HG03378 (cell line): Measurements from ENCODE around the gene SEC31B.

Experiments
- ATAC-seq: cut with Tn5 transposase; IDR thresholded peaks from one replicate; pipeline ENCODE4 v1.9.1; 2021; ENCODE audit warnings: mild to moderate bottlenecking, moderate library complexity; ENCODE audit not compliant: unreplicated experiment

The SEC31B gene, protein sequence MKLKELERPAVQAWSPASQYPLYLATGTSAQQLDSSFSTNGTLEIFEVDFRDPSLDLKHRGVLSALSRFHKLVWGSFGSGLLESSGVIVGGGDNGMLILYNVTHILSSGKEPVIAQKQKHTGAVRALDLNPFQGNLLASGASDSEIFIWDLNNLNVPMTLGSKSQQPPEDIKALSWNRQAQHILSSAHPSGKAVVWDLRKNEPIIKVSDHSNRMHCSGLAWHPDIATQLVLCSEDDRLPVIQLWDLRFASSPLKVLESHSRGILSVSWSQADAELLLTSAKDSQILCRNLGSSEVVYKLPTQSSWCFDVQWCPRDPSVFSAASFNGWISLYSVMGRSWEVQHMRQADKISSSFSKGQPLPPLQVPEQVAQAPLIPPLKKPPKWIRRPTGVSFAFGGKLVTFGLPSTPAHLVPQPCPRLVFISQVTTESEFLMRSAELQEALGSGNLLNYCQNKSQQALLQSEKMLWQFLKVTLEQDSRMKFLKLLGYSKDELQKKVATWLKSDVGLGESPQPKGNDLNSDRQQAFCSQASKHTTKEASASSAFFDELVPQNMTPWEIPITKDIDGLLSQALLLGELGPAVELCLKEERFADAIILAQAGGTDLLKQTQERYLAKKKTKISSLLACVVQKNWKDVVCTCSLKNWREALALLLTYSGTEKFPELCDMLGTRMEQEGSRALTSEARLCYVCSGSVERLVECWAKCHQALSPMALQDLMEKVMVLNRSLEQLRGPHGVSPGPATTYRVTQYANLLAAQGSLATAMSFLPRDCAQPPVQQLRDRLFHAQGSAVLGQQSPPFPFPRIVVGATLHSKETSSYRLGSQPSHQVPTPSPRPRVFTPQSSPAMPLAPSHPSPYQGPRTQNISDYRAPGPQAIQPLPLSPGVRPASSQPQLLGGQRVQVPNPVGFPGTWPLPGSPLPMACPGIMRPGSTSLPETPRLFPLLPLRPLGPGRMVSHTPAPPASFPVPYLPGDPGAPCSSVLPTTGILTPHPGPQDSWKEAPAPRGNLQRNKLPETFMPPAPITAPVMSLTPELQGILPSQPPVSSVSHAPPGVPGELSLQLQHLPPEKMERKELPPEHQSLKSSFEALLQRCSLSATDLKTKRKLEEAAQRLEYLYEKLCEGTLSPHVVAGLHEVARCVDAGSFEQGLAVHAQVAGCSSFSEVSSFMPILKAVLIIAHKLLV

GRCh38 chr10:100519311-100520051, at the start of gene SEC31B:
SEC31B (minus strand) TSS chr10:100519861; CDS start chr10:100516952, 2,909 bp downstream.
- no peak for ATAC-seq

DNA sequence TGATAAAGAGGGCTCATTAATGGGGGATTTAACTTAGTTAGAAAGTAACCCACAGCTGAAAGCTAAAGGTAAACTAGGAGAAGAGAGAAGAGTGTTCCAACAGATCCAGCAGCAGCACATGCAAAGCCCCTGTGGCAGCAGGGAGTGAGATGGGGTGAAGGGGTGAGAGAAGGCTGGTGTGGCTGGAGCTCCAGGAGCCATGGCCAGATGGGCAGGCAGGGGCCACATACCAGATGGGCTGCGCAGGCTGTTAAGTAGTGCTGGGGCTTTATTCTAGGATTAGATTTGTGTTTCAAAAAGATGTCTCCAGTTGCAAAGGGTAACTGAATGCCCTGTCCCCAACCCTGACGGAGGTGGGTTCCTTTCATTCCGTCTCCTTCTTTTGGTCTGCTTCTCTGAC, 49.3 kb upstream of the SEC31B start:
- ATAC-seq = no peak

DNA sequence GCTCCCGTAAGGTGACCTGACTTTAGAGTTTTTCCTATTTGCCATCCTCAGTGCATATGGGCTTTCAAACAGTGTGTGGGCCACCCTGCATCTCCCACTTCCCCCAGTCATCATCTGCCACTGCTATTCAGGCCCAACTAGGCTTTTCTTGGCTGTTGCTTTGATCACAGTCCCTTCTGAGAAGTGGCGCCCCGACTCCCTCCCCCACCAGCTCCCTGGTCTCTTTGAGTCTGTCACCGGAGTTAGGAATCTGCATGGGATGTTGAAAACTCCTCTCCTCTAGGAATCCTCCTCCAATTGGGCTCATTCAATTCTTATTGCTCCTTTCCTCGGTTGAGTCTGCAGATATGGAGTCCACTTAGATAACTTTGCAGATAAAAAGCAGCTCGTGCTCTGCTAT, 48.2 kb upstream of the SEC31B start:
- ATAC-seq = no peak

DNA sequence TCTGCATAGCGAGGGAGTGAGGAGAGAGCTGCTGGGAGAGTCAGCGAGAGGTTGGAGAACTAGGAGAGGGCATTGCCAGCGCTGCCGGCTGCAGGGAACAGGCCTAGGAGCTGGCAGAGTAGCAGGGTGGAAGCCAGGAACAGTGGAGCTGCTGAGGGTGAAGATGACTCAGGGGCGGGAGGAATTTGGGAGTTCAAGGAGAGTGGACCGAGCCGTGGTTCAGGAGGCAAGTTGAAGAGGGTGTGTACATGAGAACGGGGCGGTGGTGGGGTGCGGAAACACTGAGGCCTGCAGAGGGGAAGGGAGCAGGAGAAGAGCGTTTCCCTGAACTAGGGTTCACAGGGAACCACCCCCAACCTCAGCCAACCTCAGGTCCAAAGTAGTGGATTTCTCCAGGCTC, 47.6 kb upstream of the SEC31B start:
- no peak for ATAC-seq

DNA sequence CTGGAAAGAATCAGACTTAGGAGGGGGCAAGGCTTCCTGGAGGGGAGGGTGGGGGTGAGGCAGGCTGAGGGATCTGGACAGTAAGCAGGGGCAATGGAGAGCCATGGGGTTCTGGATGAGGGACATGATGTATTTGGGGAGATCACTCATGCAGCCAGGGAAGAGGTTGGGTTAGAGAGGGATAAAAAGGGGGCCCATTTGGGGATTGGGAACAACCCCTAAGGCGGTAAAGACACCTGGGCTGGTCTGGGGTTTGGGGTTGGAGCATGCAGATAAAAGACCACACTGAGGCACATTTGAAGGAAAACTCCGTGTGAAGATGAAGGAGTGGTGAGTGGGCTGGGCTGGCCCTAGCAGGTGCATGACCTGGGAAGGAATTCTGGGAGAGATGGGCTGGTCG, 46.9 kb upstream of the SEC31B start:
- no peak for ATAC-seq

DNA sequence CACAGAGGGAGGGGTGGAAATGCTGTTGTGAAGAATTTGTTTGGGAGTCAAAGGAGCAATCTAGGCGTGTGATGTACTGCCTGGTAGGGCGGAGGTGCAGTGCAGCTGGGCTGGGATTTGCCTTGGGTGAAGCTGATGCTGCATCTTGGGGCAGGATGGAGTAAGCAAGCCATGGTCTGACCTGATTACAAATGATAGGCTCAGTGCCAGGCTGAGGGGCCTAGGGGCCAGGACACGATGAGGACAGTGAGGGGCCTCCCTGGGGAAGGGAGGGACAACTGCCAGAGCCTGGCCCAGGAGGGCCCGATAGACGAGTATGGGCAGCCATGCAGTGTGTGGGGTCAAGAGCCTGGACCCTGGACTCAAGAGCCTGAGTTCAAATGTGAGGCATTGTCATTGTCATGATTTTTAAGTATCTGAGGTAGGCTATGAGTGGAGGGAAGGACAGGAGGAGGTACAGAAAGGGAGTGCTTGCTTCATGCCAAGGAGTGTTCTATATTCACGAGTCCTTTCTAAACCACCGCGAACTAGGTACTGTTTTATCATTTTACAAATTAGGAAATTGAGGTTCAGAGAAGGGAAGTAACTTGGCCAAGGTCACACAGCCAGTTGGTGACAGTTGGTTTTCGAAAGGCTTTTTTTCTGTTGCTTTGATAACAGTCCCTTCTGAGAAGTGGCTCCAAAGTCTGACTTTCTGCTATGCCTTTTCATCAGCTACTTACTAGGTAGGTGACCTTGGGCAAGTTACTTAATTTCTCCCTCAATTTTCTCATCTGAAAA, 45.7 kb upstream of the SEC31B start:
- no peak for ATAC-seq

GRCh38 chr10:100562008-100562672, 42.5 kb upstream of the SEC31B start:
- ATAC-seq = peak; percentile 65

DNA sequence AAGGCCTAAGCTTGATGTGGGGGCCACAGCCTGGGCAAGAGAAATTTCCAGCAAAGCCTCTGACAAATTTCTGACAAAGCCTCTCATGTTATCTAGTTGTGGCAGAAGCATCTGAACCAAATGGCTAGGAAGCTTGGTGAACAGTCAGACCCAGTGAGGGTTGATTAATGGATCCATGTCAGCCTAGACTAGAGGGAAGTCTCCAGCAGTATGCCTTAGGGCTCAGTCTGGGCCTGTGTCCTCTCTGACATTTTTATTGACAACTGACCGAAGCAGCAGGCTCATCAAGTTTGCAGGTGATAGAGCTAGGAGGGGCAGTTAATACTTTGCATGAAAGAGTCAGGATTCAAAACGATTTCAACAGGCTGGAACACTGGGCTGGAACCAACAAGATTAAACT, 41.3 kb upstream of the SEC31B start:
- no peak for ATAC-seq

DNA sequence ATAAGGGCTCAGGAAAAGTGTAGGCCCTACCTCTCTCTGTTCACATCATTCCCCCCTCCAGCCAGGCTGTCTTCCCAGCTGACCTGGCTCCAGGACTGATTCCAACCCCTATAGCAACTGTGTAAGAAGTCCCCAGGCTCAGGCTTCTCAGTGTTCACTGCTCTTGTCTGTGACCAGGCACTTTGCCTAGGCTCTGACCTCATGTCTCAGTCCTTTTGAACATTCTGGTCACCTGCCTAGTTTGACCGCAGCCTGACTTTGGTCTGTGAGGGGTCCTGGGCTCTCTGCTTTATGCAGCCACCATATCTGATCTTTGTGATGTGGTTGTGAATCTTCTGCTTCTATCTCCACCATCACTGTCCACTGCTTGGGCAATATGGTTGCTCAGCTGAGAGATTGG, 40.6 kb upstream of the SEC31B start:
- no peak for ATAC-seq

- no peak for ATAC-seq
Observed at GRCh38 chr10:100554902-100555301, 35.2 kb upstream of the SEC31B start.

DNA sequence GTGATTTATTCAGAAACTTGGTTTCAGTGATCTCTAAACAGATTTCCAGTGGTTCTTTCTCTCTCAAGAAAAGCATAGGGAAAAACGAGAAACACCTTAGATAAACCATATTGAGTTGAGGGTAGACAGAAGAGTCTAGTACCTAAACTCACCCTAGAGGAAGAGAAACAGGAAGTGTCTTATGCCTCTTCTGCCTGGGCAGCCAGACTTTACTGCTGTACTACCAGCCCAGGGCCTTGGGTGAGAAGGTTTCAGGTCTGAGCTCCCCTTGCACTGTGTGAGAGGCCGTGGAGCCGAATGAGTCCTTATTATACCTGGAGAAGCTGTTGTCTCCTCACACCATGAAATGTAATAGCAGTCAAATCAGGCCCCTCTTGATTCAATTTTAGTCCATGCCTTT, 34.3 kb upstream of the SEC31B start:
- ATAC-seq = no peak

DNA sequence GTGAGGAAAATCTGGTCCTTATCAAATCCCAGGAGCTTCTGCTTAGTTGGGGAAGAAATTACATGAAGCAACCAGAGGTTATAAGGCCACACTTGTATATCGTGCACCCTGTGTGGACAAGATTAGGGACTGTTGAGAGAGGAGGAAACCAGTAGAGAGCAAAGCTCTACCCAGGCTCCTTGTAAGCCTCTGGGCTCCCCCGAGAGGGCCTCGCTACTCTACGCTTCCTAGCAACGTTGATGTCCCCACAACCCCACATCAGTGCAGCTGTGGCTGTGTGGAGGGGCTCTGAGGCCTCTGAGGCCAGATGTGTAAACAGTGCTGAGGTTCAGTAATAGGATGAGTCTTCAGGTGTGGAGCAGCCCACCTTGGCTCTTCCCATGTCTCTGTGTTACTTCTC, 32.1 kb upstream of the SEC31B start:
- no peak for ATAC-seq

DNA sequence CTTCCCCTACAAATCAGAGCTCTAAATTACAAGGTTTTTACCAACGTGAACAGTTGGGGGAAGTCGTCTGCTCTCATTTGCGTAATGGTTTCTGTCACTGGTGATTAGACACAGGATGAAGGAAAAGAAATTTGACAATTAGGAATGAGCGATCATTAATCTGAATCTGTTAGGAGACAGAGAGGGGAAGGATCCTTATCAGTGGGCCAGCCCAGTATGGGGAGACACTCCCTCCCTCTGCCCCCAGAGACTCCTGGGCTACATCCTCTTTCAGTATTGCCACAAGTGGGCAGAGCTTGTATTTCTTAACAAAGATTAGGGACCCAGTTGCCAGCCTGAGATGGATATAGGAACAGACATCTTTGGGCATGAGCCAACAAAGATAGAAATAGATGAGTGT, 31.5 kb upstream of the SEC31B start:
- no peak for ATAC-seq

DNA sequence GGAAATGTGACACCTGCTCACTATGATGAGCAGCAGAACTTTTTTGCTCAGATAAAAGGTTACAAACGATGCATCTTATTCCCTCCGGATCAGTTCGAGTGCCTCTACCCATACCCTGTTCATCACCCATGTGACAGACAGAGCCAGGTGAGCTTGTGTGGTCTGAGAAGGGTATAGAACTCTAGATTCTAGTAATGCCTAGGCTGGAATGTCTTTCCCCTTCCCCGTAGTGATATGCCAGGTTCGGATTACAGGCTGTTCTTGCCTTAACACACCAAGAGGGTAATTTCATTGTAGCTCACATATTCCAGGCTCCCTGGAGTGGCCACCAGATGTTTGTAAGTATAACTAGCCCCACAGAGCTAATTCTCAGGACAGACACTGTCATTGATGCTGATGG, 25.3 kb upstream of the SEC31B start:
- no peak for ATAC-seq

DNA sequence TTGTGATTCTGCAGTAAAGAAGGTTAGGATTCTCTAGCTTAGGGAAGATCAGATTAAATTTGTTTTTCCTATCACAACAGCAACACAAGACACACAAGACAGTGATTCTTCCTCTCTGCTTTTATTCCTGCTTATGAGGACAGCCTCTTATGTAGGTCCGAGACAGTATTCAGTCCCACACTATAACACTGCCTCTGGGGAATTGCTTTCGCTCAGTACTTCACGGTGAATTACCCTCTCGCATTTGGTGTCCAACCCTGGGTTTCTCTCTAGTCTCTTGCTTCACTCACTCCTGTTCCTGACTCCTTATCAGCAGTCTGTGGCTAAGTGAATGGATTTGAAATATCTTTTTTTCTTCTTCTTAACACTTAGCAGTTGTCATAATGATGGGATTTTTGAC, 17.8 kb upstream of the SEC31B start:
- ATAC-seq = no peak

DNA sequence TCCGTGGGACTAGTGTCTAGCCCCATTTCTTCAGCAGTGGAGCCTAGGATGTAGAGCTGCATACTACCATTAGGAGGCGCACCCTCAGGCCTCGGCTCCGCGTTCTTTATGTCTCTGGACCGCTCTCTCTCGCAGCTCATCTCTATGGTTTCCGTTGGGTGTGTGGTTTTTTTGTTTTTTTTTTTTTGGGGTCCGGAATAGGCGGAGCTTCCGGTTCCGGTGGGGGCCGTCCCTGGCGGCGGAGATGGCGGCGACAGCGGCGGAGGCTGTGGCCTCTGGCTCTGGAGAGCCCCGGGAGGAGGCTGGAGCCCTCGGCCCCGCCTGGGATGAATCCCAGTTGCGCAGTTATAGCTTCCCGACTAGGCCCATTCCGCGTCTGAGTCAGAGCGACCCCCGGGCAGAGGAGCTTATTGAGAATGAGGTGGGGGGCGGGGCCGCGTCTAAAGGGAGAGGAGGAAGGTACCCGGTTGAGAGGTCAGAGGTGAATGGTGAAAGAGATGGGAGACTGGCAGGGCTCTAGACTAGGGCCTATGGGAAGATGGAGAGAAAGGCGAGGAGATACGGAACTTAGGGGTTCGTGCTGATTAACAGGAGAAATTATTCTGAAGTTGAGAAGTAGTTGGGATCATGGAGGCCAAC, 16.2 kb upstream of the SEC31B start, which contains the start of gene HIF1AN:
Gene HIF1AN (plus strand): TSS at position 229 of the 639 bp plus-strand sequence. CDS start 16 bp downstream, at position 245.
- peak; percentile 92 for ATAC-seq

DNA sequence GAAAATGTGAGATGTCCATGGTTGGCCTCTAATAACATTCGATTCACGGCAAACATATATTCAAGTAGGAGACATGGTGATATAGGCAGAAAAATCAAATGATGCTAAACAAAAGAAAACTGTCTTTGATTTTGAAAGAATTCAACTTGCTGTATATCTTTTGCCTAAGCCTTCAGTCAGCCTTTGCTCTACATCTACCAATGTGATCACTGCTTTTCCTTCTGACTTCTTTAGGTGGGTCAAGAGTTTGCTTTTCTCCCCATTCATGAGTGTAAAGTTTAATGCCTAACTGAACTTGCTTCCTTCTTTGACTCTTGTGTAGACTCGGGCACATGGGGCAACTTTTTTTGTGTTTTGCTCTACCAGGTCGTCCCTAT, 15.7 kb upstream of the SEC31B start:
- peak; percentile 2 for ATAC-seq

DNA sequence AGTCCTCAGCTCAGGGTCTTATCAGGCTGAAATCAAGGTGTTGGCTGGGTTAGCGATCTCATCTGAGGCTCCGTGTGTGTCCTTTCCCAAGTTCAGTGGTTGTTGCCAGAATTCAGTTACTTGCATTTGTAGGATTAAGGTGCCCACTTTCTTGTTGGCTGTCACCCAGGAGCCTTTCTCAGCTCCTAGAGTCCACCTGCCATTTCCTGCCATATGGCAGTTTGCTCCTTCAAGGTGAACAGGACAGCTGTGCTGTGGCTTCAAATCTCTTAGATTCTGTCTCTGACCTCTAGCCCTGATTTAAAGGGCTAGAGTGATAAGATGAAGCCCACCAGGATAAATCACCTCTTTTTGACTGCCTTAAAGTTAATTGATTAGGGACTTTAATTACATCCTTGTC, 15.1 kb upstream of the SEC31B start:
- no peak for ATAC-seq

- no peak for ATAC-seq
Observed at GRCh38 chr10:100531761-100532160, 12.1 kb upstream of the SEC31B start.
